Embryonic facial prominence (tissue), 1 donor: ENCODE data around the gene IRF9.

Source experiments
- DNase-seq: peaks from one replicate; pipeline ENCODE4 v3.0.0-alpha.2; 2016; ENCODE audit errors: extremely low spot score

Gene IRF9

GRCh38 chr14:24177041-24177825, 16.2 kb downstream of the IRF9 start:
- no peak for DNase-seq

- no peak for DNase-seq
Measured at GRCh38 chr14:24177891-24178290, 16.8 kb downstream of the IRF9 start.

GRCh38 chr14:24178399-24179178, 17.5 kb downstream of the IRF9 start:
- no peak for DNase-seq

GRCh38 chr14:24179294-24179960, 18.4 kb downstream of the IRF9 start:
- DNase-seq: no peak

GRCh38 chr14:24179961-24180796, 19.1 kb downstream of the IRF9 start:
- DNase-seq: no peak

- DNase-seq: no peak
Measured at GRCh38 chr14:24181371-24182077, 20.5 kb downstream of the IRF9 start.

GRCh38 chr14:24182110-24182882, 21.2 kb downstream of the IRF9 start:
- no peak for DNase-seq

- DNase-seq: no peak
Measured at GRCh38 chr14:24183014-24183481, 22.0 kb downstream of the IRF9 start.

- no peak for DNase-seq
Measured at GRCh38 chr14:24184104-24184970, 23.3 kb downstream of the IRF9 start.

GRCh38 chr14:24185026-24185425, 24.0 kb downstream of the IRF9 start:
- DNase-seq: no peak

GRCh38 chr14:24185741-24186140, 24.7 kb downstream of the IRF9 start:
- no peak for DNase-seq

GRCh38 chr14:24186831-24187538, 25.9 kb downstream of the IRF9 start:
- no peak for DNase-seq

- DNase-seq: no peak
Measured at GRCh38 chr14:24187539-24187915, 26.5 kb downstream of the IRF9 start.

GRCh38 chr14:24188251-24189058, 27.4 kb downstream of the IRF9 start, which contains the start of gene IPO4:
TSS of gene IPO4 (minus strand) at chr14:24188816. CDS start at chr14:24188787, 29 bp downstream.
- peak; percentile 95 for DNase-seq

GRCh38 chr14:24189059-24189375, 28.0 kb downstream of the IRF9 start:
- no peak for DNase-seq

- DNase-seq: no peak
Measured at GRCh38 chr14:24189460-24189859, 28.4 kb downstream of the IRF9 start.

- DNase-seq: no peak
Measured at GRCh38 chr14:24190416-24190815, 29.4 kb downstream of the IRF9 start.

GRCh38 chr14:24192933-24193332, 31.9 kb downstream of the IRF9 start:
- no peak for DNase-seq
